Measurements from ENCODE around the gene ANKS3.

The ANKS3 gene

DNA sequence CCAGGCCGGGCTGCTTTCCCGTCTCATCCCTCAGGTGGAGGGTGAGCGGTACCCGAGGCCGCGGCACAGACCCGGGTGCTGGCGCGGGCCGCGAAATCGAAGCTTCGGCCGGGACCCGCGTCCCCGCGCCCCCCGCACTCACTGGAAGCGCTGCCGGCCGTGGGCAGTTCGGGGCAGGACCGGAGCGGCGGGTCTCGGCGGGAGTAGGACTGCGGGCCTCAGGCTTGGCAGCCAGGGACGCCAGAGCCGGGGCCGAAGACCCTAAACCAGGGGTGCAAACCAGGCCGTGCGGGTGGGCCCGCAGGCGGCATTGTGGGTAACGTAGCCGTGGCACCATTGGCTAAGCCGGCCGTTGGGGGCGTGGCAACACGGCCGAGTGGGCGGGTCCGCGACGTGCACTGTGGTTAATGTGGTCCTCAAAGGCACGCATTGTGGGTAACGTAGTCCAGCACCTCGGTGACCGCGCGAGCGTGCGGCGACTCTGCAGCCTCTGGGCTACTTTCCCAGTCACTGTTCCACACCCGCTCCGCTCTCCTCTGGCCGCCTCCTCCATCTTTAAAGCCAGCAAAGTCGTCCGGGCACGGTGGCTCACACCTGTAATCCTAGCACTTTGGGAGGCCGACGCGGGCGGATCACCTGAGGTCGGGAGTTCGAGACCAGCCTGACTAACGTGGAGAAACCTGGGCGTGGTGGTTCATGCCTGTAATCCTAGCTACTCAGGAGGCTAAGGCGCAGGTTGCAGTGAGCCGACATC, 33.0 kb upstream of the ANKS3 start, which contains the start of gene ZNF500:
Gene ZNF500, minus strand, starts transcription at position 288 of the 754 bp plus-strand sequence. CDS start 1,184 bp downstream, outside the sequence.
- peak; percentile 59 for TF ChIP-seq POLR2A (IDR thresholded peaks at IDR 0.05; ENCODE audit: low read depth, low read length)
- DNase-seq (ENCODE audit: insufficient read length, low spot score), result peak; percentile 95
- peak; percentile 83 for FAIRE-seq

DNA sequence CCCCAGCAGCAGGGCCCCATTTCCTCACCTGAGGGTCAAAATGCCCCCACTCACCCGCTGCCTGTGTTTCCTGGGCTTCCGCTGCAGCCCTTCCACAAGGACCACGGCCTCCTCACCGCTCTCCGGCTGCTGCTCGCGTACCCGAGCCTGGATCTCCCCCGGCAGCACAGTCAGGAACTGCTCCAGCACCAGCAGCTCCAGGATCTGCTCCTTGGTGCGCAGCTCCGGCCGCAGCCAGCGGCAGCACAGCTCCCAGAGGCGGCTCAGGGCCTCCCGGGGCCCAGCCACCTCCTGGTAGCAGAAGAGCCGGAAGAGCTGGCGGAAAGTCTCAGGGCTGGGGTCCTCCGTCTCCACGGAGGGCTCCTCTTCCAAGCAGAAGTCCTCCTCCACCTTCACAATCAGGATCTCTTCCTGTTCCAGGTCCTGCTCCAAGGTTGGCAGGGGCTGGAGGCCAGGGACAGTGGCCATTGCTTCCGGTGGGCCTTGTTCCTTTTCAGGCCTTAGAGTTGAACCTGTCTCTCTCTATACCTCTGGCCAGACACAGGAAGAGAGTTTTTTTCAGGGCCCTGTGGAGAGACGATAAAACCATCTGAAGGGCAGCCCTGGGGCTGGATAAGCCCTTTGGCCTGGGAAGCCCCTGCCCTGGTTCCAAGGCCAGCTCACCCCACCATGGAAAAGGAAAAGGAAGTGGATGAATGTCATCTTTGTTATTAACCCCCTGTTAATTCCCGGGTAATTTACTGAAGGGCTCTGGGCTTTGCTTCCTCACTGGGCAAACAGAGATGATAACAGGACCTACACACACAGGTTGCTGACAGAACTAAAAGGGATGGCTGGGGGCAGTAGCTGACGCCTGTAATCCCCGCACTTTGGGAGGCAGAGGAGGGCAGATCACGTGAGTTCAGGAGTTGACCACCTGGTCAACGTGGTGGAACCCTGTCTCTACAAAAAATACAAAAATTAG, 31.7 kb upstream of the ANKS3 start:
- FAIRE-seq, result no peak
- no peak for DNase-seq (ENCODE audit: insufficient read length, low spot score)
- no peak for TF ChIP-seq POLR2A (IDR thresholded peaks at IDR 0.05; ENCODE audit: low read depth, low read length)

DNA sequence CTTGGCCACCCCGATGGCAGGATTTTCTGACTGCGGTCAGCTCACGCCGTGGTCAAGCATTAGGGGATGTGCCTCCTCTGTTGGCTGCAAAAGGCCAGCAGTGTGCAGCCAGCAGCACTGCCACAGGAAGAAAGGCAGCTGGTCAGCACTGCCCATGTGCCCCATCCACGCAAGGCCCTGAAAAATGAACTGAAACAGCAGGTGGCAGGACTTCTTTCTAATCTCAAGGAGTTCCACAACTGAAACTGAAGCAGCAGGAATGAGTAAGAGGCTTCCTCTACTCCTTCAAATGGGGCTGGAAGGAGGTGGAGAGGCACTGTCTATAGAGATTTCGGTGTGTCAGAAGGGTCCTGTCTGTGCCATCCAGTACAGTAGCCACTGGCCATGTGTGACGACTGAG, 29.7 kb upstream of the ANKS3 start:
- TF ChIP-seq POLR2A (IDR thresholded peaks at IDR 0.05; ENCODE audit: low read depth, low read length), result no peak
- no peak for FAIRE-seq
- no peak for DNase-seq (ENCODE audit: insufficient read length, low spot score)

DNA sequence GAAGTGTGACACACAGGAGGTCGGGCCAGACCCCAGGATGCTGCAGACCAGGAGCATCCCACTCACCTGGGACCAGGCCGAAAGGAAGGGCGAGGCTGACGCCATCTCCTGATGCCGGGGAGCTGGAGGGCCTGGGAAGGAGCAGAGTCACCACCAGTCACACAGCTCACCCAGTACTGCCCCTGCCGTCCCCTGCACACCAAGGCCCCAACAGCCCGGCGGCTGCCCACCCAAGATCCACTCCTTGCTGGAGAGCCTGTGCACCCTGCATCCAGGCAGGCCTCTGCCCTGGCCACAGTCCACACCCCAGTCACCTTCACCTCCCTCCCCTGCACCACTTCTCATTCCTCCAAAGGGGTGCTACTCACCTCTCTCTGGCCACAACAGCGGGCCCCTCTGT, 28.1 kb upstream of the ANKS3 start:
- FAIRE-seq, result no peak
- TF ChIP-seq POLR2A (IDR thresholded peaks at IDR 0.05; ENCODE audit: low read depth, low read length), result no peak
- no peak for DNase-seq (ENCODE audit: insufficient read length, low spot score)

DNA sequence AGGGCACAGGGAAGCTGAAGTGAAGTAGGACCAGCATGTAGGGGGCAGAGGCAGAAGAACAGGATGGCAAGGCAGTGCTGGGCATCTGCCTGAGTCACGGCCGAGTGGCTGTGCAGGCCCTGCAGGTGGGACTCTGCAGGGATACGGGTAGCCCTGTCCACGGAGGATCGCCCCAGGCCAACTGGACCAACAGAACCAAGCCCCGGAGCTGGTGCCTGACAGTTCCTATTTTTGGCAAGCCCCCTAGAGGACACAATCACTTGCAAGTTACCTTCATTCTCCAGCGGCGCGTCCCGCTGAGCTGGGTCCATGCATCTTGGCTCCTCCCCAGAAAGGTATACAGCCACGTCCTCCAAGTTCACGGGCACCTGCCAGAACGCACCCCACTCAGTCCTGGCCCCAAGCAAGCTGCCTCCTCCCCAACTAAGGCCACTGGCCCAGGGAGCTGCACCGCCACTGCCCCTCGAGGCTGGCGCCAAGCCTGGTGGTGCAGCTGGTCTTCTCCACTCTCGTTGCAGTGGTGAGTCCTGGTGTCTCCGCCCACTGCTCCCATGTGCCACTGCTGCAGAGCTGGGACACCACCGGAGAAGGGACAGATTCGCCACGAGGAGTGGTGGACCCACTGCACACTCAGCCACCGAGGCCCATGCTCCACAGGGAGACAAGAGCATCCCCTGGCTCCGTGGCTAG, 26.3 kb upstream of the ANKS3 start:
- FAIRE-seq, result no peak

DNA sequence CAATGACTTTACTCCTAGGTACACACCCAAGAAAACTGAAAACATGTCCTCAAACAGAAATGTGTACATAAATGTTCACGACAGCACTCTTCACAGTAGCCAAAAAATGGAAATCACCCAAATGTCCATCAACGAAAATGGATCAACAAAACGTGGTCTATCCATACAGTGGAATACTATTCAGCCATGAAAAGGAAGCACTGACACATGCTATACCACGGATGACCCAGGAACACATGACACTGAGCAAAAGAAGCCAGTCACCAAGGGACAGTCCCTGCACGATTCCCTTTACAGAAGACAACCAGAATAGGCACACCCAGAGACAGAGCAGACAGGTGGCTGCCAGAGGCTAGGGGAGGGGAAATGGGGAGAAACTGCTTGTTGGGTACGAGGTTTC, 21.6 kb upstream of the ANKS3 start:
- no peak for FAIRE-seq
- DNase-seq (ENCODE audit: insufficient read length, low spot score), result no peak
- TF ChIP-seq POLR2A (IDR thresholded peaks at IDR 0.05; ENCODE audit: low read depth, low read length), result no peak

More for the DNA sequence above, 26.3 kb upstream of the ANKS3 start:
- DNase-seq (ENCODE audit: insufficient read length, low spot score), result no peak
- no peak for TF ChIP-seq POLR2A (IDR thresholded peaks at IDR 0.05; ENCODE audit: low read depth, low read length)

DNA sequence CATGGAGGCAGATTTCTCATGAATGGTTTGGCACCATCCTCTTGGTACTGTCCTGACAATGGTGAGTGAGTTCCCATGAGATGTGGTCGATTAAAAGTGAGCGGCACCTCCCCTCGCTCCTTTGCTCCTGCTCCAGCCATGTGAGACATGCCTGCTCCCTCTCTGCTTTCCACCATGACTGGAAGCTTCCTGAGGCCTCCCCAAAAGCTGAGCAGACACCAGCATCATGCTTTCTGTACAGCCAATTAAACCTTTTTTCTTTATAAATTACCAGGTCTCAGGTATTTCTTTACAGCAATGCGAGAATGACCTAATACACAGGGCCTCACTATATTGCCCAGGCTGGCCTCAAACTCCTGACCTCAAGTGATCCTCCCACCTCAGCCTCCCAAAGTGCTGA, 20.8 kb upstream of the ANKS3 start:
- TF ChIP-seq POLR2A (IDR thresholded peaks at IDR 0.05; ENCODE audit: low read depth, low read length), result no peak
- DNase-seq (ENCODE audit: insufficient read length, low spot score), result no peak

DNA sequence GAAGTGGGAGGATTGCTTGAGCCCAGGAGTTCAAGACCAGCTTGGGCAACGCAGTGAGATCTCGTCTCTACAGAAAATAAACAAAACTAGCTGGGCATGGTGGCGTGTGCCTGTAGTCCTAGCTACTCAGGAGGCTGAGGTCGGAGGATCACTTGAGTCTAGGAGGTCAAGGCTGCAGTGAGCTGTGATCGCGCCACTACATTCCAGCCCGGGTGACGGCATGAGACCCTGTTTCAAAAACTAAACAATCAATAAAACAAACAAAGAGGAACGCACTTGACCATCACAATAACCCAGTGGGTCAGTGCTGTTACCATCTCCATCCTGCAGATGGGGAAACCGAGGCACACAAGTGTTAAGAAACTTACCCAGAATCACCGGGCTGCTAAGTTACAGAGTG, 19.2 kb upstream of the ANKS3 start:
- FAIRE-seq, result no peak
- no peak for TF ChIP-seq POLR2A (IDR thresholded peaks at IDR 0.05; ENCODE audit: low read depth, low read length)
- no peak for DNase-seq (ENCODE audit: insufficient read length, low spot score)

More for the DNA sequence above, 20.8 kb upstream of the ANKS3 start:
- FAIRE-seq, result no peak

DNA sequence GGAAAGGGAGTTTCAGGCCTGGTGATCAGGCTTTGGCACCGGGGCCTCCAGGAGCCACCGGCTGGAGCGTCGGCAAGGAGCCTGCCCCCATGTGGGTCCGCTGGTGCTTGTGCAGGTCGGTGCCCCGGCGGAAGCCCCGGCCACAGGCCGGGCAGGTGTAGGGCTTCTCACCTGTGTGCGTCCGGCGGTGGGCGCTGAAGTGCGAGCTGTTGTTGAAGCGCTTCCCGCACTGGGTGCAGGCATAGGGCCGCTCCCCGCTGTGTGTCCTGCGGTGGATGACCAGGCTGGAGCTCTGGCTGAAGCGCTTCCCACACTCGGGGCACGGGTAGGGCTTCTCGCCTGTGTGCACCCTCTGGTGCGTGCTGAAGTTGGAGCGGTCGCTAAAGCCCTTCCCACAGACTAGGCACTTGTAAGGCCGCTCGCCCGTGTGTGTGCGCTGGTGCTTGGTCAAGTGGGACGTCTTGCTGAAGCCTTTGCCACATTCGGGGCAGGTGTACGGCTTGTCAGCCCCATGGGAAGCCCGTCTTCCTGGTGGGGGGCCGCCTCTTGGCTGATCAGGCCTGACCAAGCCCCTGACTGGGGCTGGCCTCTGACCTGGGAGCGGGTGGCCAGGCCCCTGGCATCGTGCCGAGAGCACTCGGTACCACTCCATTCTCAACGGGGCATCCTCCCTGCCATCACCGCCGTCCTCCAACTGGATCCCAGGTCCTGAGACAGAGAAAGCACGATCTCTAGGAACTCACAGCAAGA, 18.5 kb upstream of the ANKS3 start:
- no peak for TF ChIP-seq POLR2A (IDR thresholded peaks at IDR 0.05; ENCODE audit: low read depth, low read length)
- no peak for DNase-seq (ENCODE audit: insufficient read length, low spot score)
- no peak for FAIRE-seq

DNA sequence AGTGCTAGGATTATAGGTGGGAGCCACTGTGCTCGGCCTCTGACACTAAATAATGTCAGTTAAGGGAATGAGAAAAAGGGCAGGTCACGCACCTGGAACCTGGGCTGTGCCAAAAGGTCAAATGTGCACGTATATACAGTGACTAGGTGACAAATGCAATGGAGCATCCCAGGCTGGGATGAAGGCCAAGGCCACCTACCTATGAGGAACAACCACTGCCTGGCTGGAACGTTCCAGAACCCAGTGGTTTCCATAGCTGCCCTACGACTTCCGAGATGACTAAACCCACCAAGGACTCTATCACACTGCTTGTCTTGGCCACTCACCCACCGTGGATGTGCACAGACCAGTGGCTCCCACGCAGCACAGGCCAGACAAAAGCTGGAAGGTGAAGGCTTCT, 16.8 kb upstream of the ANKS3 start:
- no peak for FAIRE-seq
- no peak for DNase-seq (ENCODE audit: insufficient read length, low spot score)

DNA sequence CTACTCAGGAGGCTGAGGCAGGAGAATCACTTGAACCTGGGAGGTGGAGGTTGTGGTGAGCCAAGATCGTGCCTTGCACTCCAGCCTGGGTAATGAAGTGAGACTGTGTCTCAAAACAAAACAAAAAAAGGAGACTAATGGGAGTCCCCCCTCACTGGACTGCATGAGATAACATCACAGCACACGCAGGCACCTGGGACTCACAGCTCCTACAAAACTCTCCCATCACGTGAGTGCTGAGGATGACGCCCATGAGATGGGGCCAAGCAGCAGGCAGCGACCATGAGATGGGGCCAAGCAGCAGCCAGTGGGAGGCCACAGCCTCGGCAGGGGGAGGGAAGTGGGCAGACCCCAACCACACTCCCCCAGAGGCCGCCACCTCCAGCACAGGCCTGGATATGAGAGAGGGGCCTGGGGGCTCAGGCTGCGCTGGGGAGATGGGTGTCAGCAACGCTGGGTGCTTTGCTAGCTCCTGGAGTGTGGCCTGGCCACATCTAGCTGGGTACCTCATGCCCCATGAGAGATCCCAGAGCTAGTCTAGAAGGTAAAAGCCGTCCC, 15.7 kb upstream of the ANKS3 start:
- TF ChIP-seq POLR2A (IDR thresholded peaks at IDR 0.05; ENCODE audit: low read depth, low read length), result no peak
- no peak for FAIRE-seq
- no peak for DNase-seq (ENCODE audit: insufficient read length, low spot score)

More for the DNA sequence above, 16.8 kb upstream of the ANKS3 start:
- TF ChIP-seq POLR2A (IDR thresholded peaks at IDR 0.05; ENCODE audit: low read depth, low read length), result no peak

DNA sequence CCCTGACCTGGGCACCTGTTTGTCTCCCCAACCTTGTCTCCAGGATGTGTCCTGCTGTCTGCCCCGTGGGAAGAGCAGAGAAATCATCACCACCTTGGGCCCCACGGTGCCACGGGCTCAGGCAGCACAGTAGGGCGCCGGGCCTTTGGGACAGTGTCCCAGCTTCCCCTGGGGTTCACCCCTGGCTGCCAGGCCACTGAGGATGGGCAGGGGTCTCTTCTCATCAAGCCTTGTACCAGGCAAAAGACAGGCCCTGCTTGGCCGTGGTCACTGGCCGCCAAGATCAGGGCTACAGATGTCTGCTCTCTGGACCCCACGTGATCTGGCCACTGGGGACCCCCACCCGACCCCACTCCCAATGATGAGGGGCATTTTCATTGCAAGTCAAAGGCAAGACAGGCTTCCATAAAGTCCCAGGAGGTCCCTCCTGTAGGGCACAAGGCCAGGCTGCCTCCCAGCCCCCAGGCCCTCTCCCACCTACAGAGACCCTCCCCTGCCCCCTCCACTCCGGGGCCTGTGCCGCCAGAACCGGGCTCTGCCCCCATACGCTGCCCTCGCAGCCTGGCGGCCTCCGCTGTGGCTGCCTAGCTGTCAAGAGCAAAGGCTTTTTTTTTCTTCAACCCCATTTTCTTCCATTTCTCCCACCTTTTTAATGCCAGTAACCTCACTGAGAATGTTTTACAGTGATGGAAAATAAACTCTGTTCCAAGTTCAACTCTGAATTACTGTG, 14.8 kb upstream of the ANKS3 start:
- FAIRE-seq (no peak), DNase-seq (ENCODE audit: insufficient read length, low spot score) (no peak)
- TF ChIP-seq POLR2A (IDR thresholded peaks at IDR 0.05; ENCODE audit: low read depth, low read length), result no peak

Measured in H54 (cell line).